GM10847 (cell line): ENCODE results near the gene AGBL5.

ENCODE experiments used
- POLR2A ChIP-seq: IDR thresholded peaks from 2 replicates; pipeline ENCODE4 v1.6.1; 2011; ENCODE audit not compliant: insufficient read length; ENCODE audit errors: extremely low read depth

AGBL5 gene

GRCh38 chr2:27038631-27039339 lies 12.7 kb upstream of the AGBL5 start:
- no peak for TF ChIP-seq POLR2A

- no peak for TF ChIP-seq POLR2A
Observed at GRCh38 chr2:27039426-27039825, 12.0 kb upstream of the AGBL5 start.

- TF ChIP-seq POLR2A: no peak
Observed at GRCh38 chr2:27039871-27040270, 11.6 kb upstream of the AGBL5 start.

- no peak for TF ChIP-seq POLR2A
Observed at GRCh38 chr2:27040282-27040681, 11.2 kb upstream of the AGBL5 start.

GRCh38 chr2:27041752-27042151 lies 9.7 kb upstream of the AGBL5 start:
- no peak for TF ChIP-seq POLR2A

DNA sequence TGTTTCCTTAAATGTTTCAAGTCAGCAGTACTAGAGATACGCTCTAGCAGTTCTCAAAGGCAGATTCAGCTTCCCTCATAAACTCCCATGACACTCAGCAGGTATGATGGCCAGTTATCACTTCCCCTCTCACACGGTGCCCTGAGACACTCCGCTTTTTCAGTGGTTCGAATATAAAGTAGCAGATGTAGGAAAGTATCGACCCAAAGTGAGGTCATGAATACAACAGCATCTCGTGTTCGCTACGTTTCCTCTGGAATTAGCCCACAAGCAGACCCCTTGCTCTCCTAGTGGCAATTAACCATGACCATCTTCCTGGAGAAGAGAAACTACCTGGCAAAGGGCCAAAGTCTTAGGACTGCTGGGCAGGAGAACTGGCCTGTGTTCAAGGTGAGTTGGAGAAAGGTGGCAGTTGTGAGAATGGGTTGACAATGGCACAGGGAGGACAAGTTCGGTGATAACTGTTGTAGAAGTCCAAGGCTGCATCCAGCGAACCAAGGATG lies 9.3 kb upstream of the AGBL5 start:
- TF ChIP-seq POLR2A: no peak

GRCh38 chr2:27042985-27043634 lies 8.4 kb upstream of the AGBL5 start:
- no peak for TF ChIP-seq POLR2A

DNA sequence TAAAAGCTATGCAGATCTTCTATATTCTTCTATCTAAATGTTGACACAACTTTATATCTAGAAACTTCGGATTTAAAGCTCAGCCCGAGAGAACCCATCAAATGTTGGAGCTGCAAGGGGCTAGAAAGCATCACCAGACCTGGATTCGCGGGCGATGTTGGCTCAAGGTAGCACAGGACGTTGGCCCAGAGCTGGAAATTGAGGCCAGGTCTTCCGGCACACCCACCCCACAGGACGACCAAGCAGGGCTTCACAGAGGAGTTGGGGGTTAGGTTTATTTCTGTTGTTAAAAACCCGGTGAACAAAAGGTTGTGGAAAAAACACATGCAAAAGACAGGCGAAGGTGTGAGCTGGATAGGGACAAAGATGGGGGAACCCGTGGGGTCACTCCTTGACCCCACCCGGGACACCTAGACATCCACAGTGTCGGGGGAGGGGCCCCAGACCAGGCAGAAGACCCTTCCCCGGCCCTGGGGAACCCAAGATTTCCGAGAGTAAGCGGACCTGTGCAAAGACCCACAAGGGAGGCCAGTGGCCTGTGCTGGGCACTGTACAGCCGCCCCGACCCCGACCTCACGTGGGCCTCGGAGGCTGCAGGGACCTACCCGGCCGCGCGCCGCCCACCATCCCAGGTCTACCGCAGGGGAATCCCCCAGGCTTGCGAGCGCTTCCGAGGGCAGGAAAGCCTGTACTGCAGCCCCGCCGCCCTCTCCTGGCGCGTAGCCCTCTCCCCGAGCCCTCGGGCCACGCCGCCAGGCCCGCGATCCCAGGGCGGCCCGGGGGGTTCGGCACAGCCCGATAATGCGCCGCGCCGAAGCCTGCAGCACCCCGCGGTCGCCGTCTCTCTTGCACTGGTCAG lies 1.8 kb upstream of the AGBL5 start:
- peak; percentile 37 for TF ChIP-seq POLR2A

- TF ChIP-seq POLR2A: peak; percentile 38
Observed at GRCh38 chr2:27050281-27050995, 1.0 kb upstream of the AGBL5 start.

GRCh38 chr2:27051902-27052645 lies 606 bp downstream of the AGBL5 start:
- no peak for TF ChIP-seq POLR2A

- no peak for TF ChIP-seq POLR2A
Observed at GRCh38 chr2:27053321-27053720, 1.9 kb downstream of the AGBL5 start.

DNA sequence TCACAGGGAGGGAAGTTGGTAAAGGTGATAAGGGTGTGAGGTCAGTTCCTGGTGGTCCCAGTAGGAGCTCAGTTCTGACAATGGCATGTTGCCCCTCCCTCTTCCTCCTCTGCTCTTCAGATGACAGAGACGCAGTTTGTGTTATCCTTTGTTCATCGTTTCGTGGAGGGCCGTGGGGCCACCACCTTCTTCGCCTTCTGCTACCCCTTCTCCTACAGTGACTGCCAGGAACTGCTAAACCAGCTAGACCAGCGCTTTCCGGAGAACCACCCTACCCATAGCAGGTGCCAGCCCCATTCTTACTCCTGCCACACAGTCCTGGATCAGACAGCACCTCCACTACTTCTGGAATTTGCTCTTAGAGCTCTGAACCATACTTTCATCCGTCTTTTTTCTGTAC lies 2.3 kb downstream of the AGBL5 start:
- no peak for TF ChIP-seq POLR2A

DNA sequence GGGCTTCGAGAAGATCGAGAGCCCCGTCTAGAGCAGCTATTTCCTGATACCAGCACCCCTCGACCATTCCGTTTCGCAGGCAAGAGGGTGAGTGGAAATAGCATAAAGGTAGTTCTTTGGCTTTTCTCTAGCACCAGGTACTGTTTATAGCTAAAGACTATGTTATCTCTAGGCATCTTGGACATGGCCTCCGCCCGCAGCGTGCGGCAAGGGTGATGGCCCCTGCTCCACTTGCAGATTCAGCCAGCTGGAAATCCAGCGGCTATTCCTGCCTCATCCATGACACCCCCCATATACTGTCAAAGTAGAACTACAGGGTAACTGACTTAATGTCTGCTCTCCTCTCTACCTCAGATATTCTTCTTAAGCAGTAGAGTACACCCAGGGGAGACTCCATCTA lies 3.3 kb downstream of the AGBL5 start:
- TF ChIP-seq POLR2A: no peak

DNA sequence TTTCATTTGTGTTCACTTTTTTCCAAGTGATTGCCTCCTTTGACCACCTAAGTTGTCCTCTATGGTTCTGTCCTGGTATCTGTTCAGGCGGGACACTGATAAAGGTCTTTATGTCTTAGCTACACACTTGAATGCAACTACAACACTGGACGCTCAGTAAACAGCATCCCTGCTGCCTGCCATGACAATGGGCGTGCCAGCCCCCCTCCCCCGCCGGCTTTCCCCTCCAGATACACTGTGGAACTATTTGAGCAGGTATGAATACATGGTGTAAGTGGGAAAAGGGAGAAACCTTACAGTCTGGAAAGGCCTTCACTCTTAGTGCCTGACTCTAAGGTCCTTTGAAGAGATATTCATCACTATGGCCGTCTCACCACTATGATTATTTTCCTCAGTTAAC lies 5.7 kb downstream of the AGBL5 start:
- TF ChIP-seq POLR2A: no peak
